Prostate gland (tissue), 2 donors: Measurements from ENCODE around the gene KHDC3L. TPM values are rescaled to one million over a fixed set of nuclear protein-coding genes. Genes with fewer than 3 reads are reported as not detected.

Experiments used
- DNase-seq: peaks from one replicate; pipeline ENCODE4 v3.0.0-alpha.2; 2019; ENCODE audit warnings: low spot score
- H3K27ac ChIP-seq, 2 donors: fragments of 200-600 bp; sonication (generic); 2 replicates each; pipeline ENCODE4 v1.5.1; 2017 to 2019
- H3K27me3 ChIP-seq: fragments of 200-600 bp; sonication (generic); replicated peaks from 2 replicates; pipeline ENCODE4 v1.5.1; 2019; ENCODE audit not compliant: insufficient read depth
- H3K36me3 ChIP-seq, 2 donors: fragments of 200-600 bp; sonication (generic); 1 replicate in 1 of 2; 2 replicates in 1 of 2; pipeline versions ENCODE4 v1.5.1 to v1.8.1; 2017 to 2019
- H3K4me1 ChIP-seq: fragments of 200-600 bp; sonication (generic); replicated peaks from 2 replicates; pipeline ENCODE4 v1.5.1; 2019
- H3K4me3 ChIP-seq, 2 donors: fragments of 200-600 bp; sonication (generic); 2 replicates each; pipeline ENCODE4 v1.5.1; 2017 to 2019
- H3K9me3 ChIP-seq: fragments of 200-600 bp; sonication (generic); 2 replicates; pipeline ENCODE4 v1.5.1; 2017
- CTCF ChIP-seq, 4 experiments: fragments of 200-600 bp in 2 of 4; fragments of 450-650 bp in 2 of 4; sonication (generic) in 2 of 4; IDR thresholded peaks; 1 replicate in 3 of 4; 2 replicates in 1 of 4; pipeline ENCODE4 v1.5.1; 2016 to 2019; ENCODE audit warnings: antibody characterized with exemption in 4 of 4, mild to moderate bottlenecking in 2 of 4, moderate library complexity in 2 of 4
- POLR2A ChIP-seq: fragments of 450-650 bp; IDR thresholded peaks from one replicate; pipeline ENCODE4 v1.6.1; 2016; ENCODE audit warnings: antibody characterized with exemption, mild to moderate bottlenecking
- POLR2AphosphoS5 ChIP-seq: sonication (generic); formaldehyde crosslinking; IDR thresholded peaks from one replicate; pipeline ENCODE4 v1.6.1; 2017; ENCODE audit warnings: antibody characterized with exemption
- WGBS: methylation state at CpG from one replicate; pipeline ENCODE4 v1.1.5; 2018; 5-methylcytosine and 5-hydroxymethylcytosine counted together
- intact Hi-C: fragments of 100-400 bp; cut with DNase I; formaldehyde crosslinking; loops from one replicate; pipeline ENCODE4 v1.14.2; 2022
- total RNA-seq, 2 donors: library from RNA; depleted of rRNA; stranded (reverse); fragments of >200 nt; gene quantifications; one replicate each; pipeline ENCODE4 v1.1.0, GENCODE V29; 2016

Gene KHDC3L
- total RNA-seq, 2 donors from 2014 or later: not detected

GRCh38 chr6:73353636-73354593 lies 8.5 kb upstream of the KHDC3L start, which contains the start of gene DPPA5:
DPPA5 (minus strand) TSS chr6:73354276; CDS start chr6:73354225, 51 bp downstream.
- no peak for DNase-seq
- peaks cover 3% of the 10 kb centered on the region for H3K27me3 ChIP-seq
- no peak within 1 kb of the TSS for H3K4me3 ChIP-seq
- H3K4me1 ChIP-seq: no peaks in the 10 kb centered on the region
- H3K9me3 ChIP-seq: no peaks in the 10 kb centered on the region
- no peak within 1 kb of the TSS for H3K27ac ChIP-seq
- no peaks in the 10 kb centered on the region for H3K36me3 ChIP-seq
- 91% methylated on average over 50 of the region's 59 CpGs for WGBS
- TF ChIP-seq POLR2A (no peak), POLR2AphosphoS5 (no peak), CTCF (IDR thresholded peaks at IDR 0.05) (no peak)
- intact Hi-C loops: no loop called here

GRCh38 chr6:73362869-73363536 lies 545 bp downstream of the KHDC3L start:
- DNase-seq: no peak
- WGBS: 96% methylated on average over 31 of the region's 31 CpGs
- Histone ChIP-seq H3K27ac (no peak overlapping the region), H3K36me3 (no peaks in the 10 kb centered on the region), H3K4me1 (no peaks in the 10 kb centered on the region), H3K4me3 (no peak overlapping the region), H3K27me3 (no peaks in the 10 kb centered on the region), H3K9me3 (no peaks in the 10 kb centered on the region)
- no peak for TF ChIP-seq POLR2AphosphoS5
- intact Hi-C loops: no loop called here

GRCh38 chr6:73363537-73363875 lies 1.0 kb downstream of the KHDC3L start:
- Histone ChIP-seq H3K4me3 (no peak overlapping the region), H3K27ac (no peak overlapping the region), H3K27me3 (no peaks in the 10 kb centered on the region), H3K4me1 (no peaks in the 10 kb centered on the region), H3K9me3 (no peaks in the 10 kb centered on the region), H3K36me3 (no peaks in the 10 kb centered on the region)
- intact Hi-C loops: no loop called here
- WGBS: 98% methylated on average over 23 of the region's 23 CpGs
- DNase-seq: no peak
- no peak for TF ChIP-seq CTCF (IDR thresholded peaks at IDR 0.05)
- TF ChIP-seq POLR2AphosphoS5: no peak

GRCh38 chr6:73364121-73364520 lies 1.7 kb downstream of the KHDC3L start:
- intact Hi-C loops: no loop called here
- Histone ChIP-seq H3K9me3 (no peaks in the 10 kb centered on the region), H3K27ac (no peak overlapping the region), H3K4me1 (no peaks in the 10 kb centered on the region), H3K27me3 (no peaks in the 10 kb centered on the region), H3K36me3 (no peaks in the 10 kb centered on the region), H3K4me3 (no peak overlapping the region)
- no peak for DNase-seq
- TF ChIP-seq POLR2AphosphoS5 (no peak), CTCF (IDR thresholded peaks at IDR 0.05) (no peak), POLR2A (no peak)
- 88% methylated on average over 14 of the region's 14 CpGs for WGBS

- Histone ChIP-seq H3K4me1 (no peaks in the 10 kb centered on the region), H3K27ac (no peak overlapping the region), H3K9me3 (no peaks in the 10 kb centered on the region), H3K27me3 (no peaks in the 10 kb centered on the region), H3K4me3 (no peak overlapping the region), H3K36me3 (no peaks in the 10 kb centered on the region)
- intact Hi-C loops: no loop called here
- 95% methylated on average over 9 of the region's 9 CpGs for WGBS
- no peak for DNase-seq
- TF ChIP-seq POLR2A (no peak), CTCF (IDR thresholded peaks at IDR 0.05) (no peak), POLR2AphosphoS5 (no peak)
These were observed 2.1 kb downstream of the KHDC3L start for GRCh38 chr6:73364549-73364948.
